DOHH2 (cell line): ENCODE results near the gene OPTN.

ENCODE experiments used
- EZH2phosphoT487 ChIP-seq: fragments of 200-600 bp; sonication (generic); IDR thresholded peaks from 2 replicates; pipeline ENCODE4 v1.6.1; 2017; ENCODE audit warnings: borderline replicate concordance, mild to moderate bottlenecking, antibody characterized with exemption, low read length, moderate library complexity, mixed read lengths
- TF ChIP-seq, protein P1 (sequence below): fragments of 200-600 bp; sonication (generic); IDR thresholded peaks from one replicate; pipeline ENCODE4 v1.5.1; 2014; ENCODE audit warnings: antibody characterized with exemption, mild to moderate bottlenecking, low read depth, low read length; ENCODE audit not compliant: poor library complexity, severe bottlenecking

DNA sequence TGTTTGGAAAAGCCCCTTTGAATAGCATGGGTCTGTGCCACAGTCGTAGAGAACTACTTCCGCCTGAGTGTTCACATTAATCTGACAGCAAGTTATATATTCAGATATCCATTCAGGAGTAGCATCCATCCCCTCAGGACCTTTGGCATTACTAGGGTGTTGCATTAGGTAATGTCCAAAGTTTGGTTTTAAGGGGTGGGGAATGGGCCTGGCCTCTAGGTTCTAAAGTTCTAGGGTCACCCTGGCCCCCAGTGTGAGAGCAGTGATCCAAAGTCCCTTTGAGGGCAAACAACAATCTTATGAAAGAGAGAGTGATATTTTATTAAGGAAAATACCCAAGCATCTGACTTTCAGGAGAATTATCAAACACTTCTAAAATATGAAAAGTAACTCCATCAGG is 73.7 kb downstream of the OPTN start:
- TF ChIP-seq, protein P1, sequence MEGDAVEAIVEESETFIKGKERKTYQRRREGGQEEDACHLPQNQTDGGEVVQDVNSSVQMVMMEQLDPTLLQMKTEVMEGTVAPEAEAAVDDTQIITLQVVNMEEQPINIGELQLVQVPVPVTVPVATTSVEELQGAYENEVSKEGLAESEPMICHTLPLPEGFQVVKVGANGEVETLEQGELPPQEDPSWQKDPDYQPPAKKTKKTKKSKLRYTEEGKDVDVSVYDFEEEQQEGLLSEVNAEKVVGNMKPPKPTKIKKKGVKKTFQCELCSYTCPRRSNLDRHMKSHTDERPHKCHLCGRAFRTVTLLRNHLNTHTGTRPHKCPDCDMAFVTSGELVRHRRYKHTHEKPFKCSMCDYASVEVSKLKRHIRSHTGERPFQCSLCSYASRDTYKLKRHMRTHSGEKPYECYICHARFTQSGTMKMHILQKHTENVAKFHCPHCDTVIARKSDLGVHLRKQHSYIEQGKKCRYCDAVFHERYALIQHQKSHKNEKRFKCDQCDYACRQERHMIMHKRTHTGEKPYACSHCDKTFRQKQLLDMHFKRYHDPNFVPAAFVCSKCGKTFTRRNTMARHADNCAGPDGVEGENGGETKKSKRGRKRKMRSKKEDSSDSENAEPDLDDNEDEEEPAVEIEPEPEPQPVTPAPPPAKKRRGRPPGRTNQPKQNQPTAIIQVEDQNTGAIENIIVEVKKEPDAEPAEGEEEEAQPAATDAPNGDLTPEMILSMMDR = no peak
- no peak for TF ChIP-seq EZH2phosphoT487
